Trophoblast cell (in vitro differentiated cells and primary cell): Measurements from ENCODE around the gene RELCH.

Source experiments
- DNase-seq, 2 donors: peaks; one replicate each; pipeline ENCODE4 v3.0.0-alpha.2; 2016
- H2AFZ ChIP-seq: 2 replicates; pipeline ENCODE4 v1.6.1; 2013; ENCODE audit warnings: low read length, moderate library complexity, mild to moderate bottlenecking; ENCODE audit not compliant: insufficient read depth, poor library complexity
- H2AK5ac ChIP-seq: 2 replicates; pipeline ENCODE4 v1.6.1; 2013; ENCODE audit warnings: mild to moderate bottlenecking, low read length
- H2BK120ac ChIP-seq: 2 replicates; pipeline ENCODE4 v1.6.1; 2013; ENCODE audit warnings: low read length, mild to moderate bottlenecking, moderate library complexity; ENCODE audit not compliant: insufficient read depth, poor library complexity
- H2BK12ac ChIP-seq: 2 replicates; pipeline ENCODE4 v1.6.1; 2013; ENCODE audit warnings: mild to moderate bottlenecking, low read length, moderate library complexity
- H2BK5ac ChIP-seq: 2 replicates; pipeline ENCODE4 v1.6.1; 2013; ENCODE audit warnings: low read length, low read depth, moderate library complexity, mild to moderate bottlenecking; ENCODE audit not compliant: poor library complexity
- H3K14ac ChIP-seq: 2 replicates; pipeline ENCODE4 v1.6.1; 2013; ENCODE audit warnings: mild to moderate bottlenecking, low read length
- H3K18ac ChIP-seq: 2 replicates; pipeline ENCODE4 v1.6.1; 2013; ENCODE audit warnings: mild to moderate bottlenecking, low read length
- H3K23ac ChIP-seq: 2 replicates; pipeline ENCODE4 v1.6.1; 2013; ENCODE audit warnings: low read length
- H3K27ac ChIP-seq: 2 replicates; pipeline ENCODE4 v1.5.1; 2013; ENCODE audit warnings: low read depth, mild to moderate bottlenecking, inconsistent platforms, low read length, moderate library complexity
- H3K27me3 ChIP-seq: 2 replicates; pipeline ENCODE4 v1.6.1; 2013; ENCODE audit warnings: inconsistent platforms, mild to moderate bottlenecking, low read length, moderate library complexity; ENCODE audit not compliant: insufficient read depth
- H3K36me3 ChIP-seq, 2 experiments: 1 replicate in 1 of 2; 2 replicates in 1 of 2; pipeline ENCODE4 v1.6.1; 2013; ENCODE audit warnings: low read length in 2 of 2, mild to moderate bottlenecking in 2 of 2, moderate library complexity in 1 of 2; ENCODE audit not compliant: insufficient read depth in 2 of 2, control insufficient read depth in 1 of 2
- H3K4ac ChIP-seq: 2 replicates; pipeline ENCODE4 v1.6.1; 2013; ENCODE audit warnings: low read depth, mild to moderate bottlenecking, low read length, moderate library complexity
- H3K4me1 ChIP-seq, 2 experiments: 1 replicate in 1 of 2; 2 replicates in 1 of 2; pipeline ENCODE4 v1.6.1; 2013; ENCODE audit warnings: low read length in 2 of 2, mild to moderate bottlenecking in 2 of 2, moderate library complexity in 1 of 2; ENCODE audit not compliant: insufficient read depth in 2 of 2, control insufficient read depth in 1 of 2
- H3K4me2 ChIP-seq: 2 replicates; pipeline ENCODE4 v1.6.1; 2013; ENCODE audit warnings: inconsistent platforms, mild to moderate bottlenecking, low read length, moderate library complexity
- H3K4me3 ChIP-seq: 2 replicates; pipeline ENCODE4 v1.5.1; 2013; ENCODE audit warnings: mild to moderate bottlenecking, low read depth, low read length, inconsistent platforms
- H3K79me1 ChIP-seq: one replicate; pipeline ENCODE4 v1.6.1; 2013; ENCODE audit warnings: low read length
- H3K79me2 ChIP-seq: 2 replicates; pipeline ENCODE4 v1.6.1; 2013; ENCODE audit warnings: low read length, mild to moderate bottlenecking; ENCODE audit not compliant: control insufficient read depth, insufficient read depth, poor library complexity
- H3K9ac ChIP-seq: 2 replicates; pipeline ENCODE4 v1.6.1; 2013; ENCODE audit warnings: mild to moderate bottlenecking, low read length
- H3K9me3 ChIP-seq: 2 replicates; pipeline ENCODE4 v1.6.1; 2013; ENCODE audit warnings: low read depth, mild to moderate bottlenecking, control low read depth, inconsistent platforms, low read length; ENCODE audit not compliant: insufficient read depth
- H4K12ac ChIP-seq: 2 replicates; pipeline ENCODE4 v1.6.1; 2013; ENCODE audit warnings: low read depth, mild to moderate bottlenecking, low read length, moderate library complexity
- H4K8ac ChIP-seq: 2 replicates; pipeline ENCODE4 v1.6.1; 2013; ENCODE audit warnings: low read depth, mild to moderate bottlenecking, low read length, moderate library complexity
- H4K91ac ChIP-seq: one replicate; pipeline ENCODE4 v1.6.1; 2013; ENCODE audit warnings: low read depth, mild to moderate bottlenecking, low read length, moderate library complexity
- WGBS: extraction: QIAGEN DNeasy Blood & Tissue Kit; methylation state at CpG from one replicate; pipeline ENCODE4 v1.1.7; 2013; ENCODE audit warnings: missing lambda C conversion rate; ENCODE audit not compliant: insufficient read length, insufficient coverage; ENCODE audit errors: extremely low coverage; 5-methylcytosine and 5-hydroxymethylcytosine counted together

The RELCH gene

GRCh38 chr18:62279561-62279960 is 92.5 kb downstream of the RELCH start:
- Histone ChIP-seq H3K36me3 (peaks cover 2% of the 10 kb centered on the region in 2 experiments), H2AK5ac (no peak overlapping the region), H3K4ac (no peak overlapping the region), H3K4me1 (no peaks in the 10 kb centered on the region), H3K27ac (no peak overlapping the region), H2BK5ac (no peak overlapping the region), H2BK12ac (no peak overlapping the region), H4K12ac (no peak overlapping the region), H3K9ac (no peak overlapping the region), H2BK120ac (no peak overlapping the region), H3K27me3 (no peaks in the 10 kb centered on the region), H3K23ac (no peak overlapping the region), H2AFZ (no peak overlapping the region), H4K91ac (no peak overlapping the region), H4K8ac (no peak overlapping the region), H3K4me3 (no peak overlapping the region), H3K18ac (no peak overlapping the region), H3K79me1 (no peaks in the 10 kb centered on the region), H3K4me2 (no peak overlapping the region), H3K14ac (no peak overlapping the region), H3K9me3 (no peaks in the 10 kb centered on the region), H3K79me2 (no peaks in the 10 kb centered on the region)
- DNase-seq: no peak
- WGBS: no CpG with 5 or more reads among the region's 5 CpGs

GRCh38 chr18:62280058-62280457 is 93.0 kb downstream of the RELCH start:
- Histone ChIP-seq H4K91ac (no peak overlapping the region), H3K79me2 (no peaks in the 10 kb centered on the region), H2AFZ (no peak overlapping the region), H3K79me1 (no peaks in the 10 kb centered on the region), H2BK12ac (no peak overlapping the region), H3K4ac (no peak overlapping the region), H3K27ac (no peak overlapping the region), H2BK120ac (no peak overlapping the region), H3K4me3 (no peak overlapping the region), H3K23ac (no peak overlapping the region), H3K27me3 (no peaks in the 10 kb centered on the region), H3K4me2 (no peak overlapping the region), H2AK5ac (no peak overlapping the region), H2BK5ac (no peak overlapping the region), H3K9ac (no peak overlapping the region), H3K4me1 (no peaks in the 10 kb centered on the region), H4K8ac (no peak overlapping the region), H3K18ac (no peak overlapping the region), H4K12ac (no peak overlapping the region), H3K36me3 (peaks cover 2% of the 10 kb centered on the region in 2 experiments), H3K9me3 (no peaks in the 10 kb centered on the region), H3K14ac (no peak overlapping the region)
- DNase-seq: no peak
- WGBS: no CpG with 5 or more reads among the region's 6 CpGs

DNA sequence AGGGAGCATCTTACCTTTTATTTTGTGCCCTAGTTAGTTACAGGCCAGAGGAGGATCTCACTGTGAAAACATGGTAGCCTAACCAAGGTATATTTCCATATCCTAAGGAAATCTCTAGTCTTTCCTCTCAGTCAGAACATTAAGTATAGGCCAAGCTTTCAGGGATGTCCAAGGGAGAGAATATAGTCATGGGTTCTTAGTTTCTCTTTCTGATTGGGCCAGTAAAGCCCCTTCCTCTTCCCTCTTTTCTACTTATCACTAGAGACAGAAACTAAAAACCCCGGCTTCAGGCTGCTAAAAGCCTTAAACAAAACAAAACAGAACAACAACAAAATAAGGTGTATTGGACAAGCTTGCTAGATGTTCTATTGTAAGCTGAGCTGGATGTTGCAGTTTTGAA is 93.7 kb downstream of the RELCH start:
- Histone ChIP-seq H3K4me2 (no peak overlapping the region), H3K79me1 (no peaks in the 10 kb centered on the region), H3K9ac (no peak overlapping the region), H3K4ac (no peak overlapping the region), H3K36me3 (peaks cover 2% of the 10 kb centered on the region in 2 experiments), H2AFZ (no peak overlapping the region), H4K12ac (no peak overlapping the region), H3K14ac (no peak overlapping the region), H3K23ac (no peak overlapping the region), H3K27me3 (no peaks in the 10 kb centered on the region), H2BK12ac (no peak overlapping the region), H3K27ac (no peak overlapping the region), H3K9me3 (no peaks in the 10 kb centered on the region), H3K4me1 (no peaks in the 10 kb centered on the region), H4K8ac (no peak overlapping the region), H2BK120ac (no peak overlapping the region), H3K4me3 (no peak overlapping the region), H2AK5ac (no peak overlapping the region), H3K79me2 (no peaks in the 10 kb centered on the region), H2BK5ac (no peak overlapping the region), H4K91ac (no peak overlapping the region), H3K18ac (no peak overlapping the region)
- DNase-seq: no peak
- no CpG with 5 or more reads among the region's 1 CpG for WGBS

DNA sequence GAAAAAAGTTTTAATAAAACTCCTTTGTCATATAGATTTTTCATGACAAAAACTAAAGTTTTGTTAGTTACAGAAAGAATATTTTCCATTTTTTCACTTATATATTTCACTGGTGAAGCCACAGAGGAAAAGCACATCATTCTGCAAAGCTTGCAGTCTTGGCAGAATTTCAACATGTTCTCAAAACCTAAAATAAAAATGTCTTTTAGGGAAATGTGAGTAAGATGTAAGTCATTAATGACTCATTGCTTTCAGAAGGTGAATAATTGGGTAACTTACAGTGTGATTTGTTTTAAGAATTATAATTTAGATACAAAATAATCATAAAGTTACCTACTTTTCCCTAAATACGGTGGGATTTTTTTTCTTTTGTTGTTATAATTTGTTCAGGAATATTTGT is 94.6 kb downstream of the RELCH start:
- Histone ChIP-seq H3K9me3 (no peaks in the 10 kb centered on the region), H3K4me1 (no peaks in the 10 kb centered on the region), H3K79me1 (no peaks in the 10 kb centered on the region), H4K12ac (no peak overlapping the region), H3K4ac (no peak overlapping the region), H3K79me2 (no peaks in the 10 kb centered on the region), H3K23ac (no peak overlapping the region), H2BK12ac (no peak overlapping the region), H2BK120ac (no peak overlapping the region), H3K18ac (no peak overlapping the region), H2AFZ (no peak overlapping the region), H4K8ac (no peak overlapping the region), H3K14ac (no peak overlapping the region), H2AK5ac (no peak overlapping the region), H3K4me3 (no peak overlapping the region), H3K4me2 (no peak overlapping the region), H3K36me3 (peaks cover 2% of the 10 kb centered on the region in 2 experiments), H3K27ac (no peak overlapping the region), H3K9ac (no peak overlapping the region), H4K91ac (no peak overlapping the region), H2BK5ac (no peak overlapping the region), H3K27me3 (no peaks in the 10 kb centered on the region)
- no CpG with 5 or more reads among the region's 1 CpG for WGBS
- peak in 1 of 2 donors; percentile 27 for DNase-seq
